ENCODE measurements around the gene RXFP4.

GRCh38 chr1:155934936-155935590, 6.4 kb upstream of the RXFP4 start:
- TF ChIP-seq SP1 (CRISPR knock-in tag; conservative IDR thresholded peaks at IDR 0.05), result no peak
- TF ChIP-seq CTCF (IDR thresholded peaks at IDR 0.05), result no peak
- no peak for TF ChIP-seq SMAD4 (CRISPR knock-in tag; IDR thresholded peaks at IDR 0.05)
- no peak for TF ChIP-seq STAT6 (CRISPR knock-in tag; conservative IDR thresholded peaks at IDR 0.05; ENCODE audit: low read depth)
- TF ChIP-seq, protein P1, sequence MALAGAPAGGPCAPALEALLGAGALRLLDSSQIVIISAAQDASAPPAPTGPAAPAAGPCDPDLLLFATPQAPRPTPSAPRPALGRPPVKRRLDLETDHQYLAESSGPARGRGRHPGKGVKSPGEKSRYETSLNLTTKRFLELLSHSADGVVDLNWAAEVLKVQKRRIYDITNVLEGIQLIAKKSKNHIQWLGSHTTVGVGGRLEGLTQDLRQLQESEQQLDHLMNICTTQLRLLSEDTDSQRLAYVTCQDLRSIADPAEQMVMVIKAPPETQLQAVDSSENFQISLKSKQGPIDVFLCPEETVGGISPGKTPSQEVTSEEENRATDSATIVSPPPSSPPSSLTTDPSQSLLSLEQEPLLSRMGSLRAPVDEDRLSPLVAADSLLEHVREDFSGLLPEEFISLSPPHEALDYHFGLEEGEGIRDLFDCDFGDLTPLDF (CRISPR knock-in tag; IDR thresholded peaks at IDR 0.05), result no peak
- TF ChIP-seq GTF2I (CRISPR knock-in tag; conservative IDR thresholded peaks at IDR 0.05), result no peak
- no peak for TF ChIP-seq MAX (CRISPR knock-in tag; IDR thresholded peaks at IDR 0.05)
- no peak for TF ChIP-seq SMAD3 (CRISPR knock-in tag; IDR thresholded peaks at IDR 0.05; ENCODE audit: borderline replicate concordance)
- TF ChIP-seq, protein P2, sequence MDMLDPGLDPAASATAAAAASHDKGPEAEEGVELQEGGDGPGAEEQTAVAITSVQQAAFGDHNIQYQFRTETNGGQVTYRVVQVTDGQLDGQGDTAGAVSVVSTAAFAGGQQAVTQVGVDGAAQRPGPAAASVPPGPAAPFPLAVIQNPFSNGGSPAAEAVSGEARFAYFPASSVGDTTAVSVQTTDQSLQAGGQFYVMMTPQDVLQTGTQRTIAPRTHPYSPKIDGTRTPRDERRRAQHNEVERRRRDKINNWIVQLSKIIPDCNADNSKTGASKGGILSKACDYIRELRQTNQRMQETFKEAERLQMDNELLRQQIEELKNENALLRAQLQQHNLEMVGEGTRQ (CRISPR knock-in tag; IDR thresholded peaks at IDR 0.05), result no peak
- no peak for TF ChIP-seq ZNF423 (CRISPR knock-in tag; IDR thresholded peaks at IDR 0.05)
- TF ChIP-seq, protein P3, sequence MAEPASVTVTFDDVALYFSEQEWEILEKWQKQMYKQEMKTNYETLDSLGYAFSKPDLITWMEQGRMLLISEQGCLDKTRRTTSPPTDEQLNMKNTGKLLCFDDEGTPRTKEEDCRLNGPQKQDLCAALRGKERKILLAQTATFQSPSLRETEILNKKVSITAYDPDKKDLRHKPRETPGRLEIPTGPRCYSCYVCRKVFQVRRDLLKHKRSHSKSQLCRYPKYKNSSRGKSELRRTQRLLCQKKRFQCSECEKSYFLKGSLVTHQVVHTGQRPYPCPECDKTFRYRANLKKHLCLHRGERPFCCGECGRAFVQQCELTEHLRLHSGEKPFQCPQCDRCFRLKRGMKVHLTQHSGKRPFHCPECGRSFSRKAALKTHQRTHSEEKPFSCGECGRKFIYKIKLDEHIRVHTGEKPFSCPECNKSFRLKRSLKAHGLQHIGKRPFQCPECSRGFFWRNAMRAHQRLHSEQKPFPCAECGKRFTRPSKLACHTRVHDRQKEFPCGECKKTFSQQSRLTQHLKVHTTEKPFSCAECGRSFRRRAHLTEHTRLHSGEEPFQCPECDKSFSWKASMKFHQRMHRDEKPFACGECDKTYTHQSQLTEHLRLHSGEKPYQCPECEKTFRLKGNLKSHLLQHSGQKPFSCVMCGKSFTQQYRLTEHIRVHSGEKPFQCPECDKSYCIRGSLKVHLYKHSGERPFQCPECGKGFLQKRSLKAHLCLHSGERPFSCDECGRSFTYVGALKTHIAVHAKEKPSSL (CRISPR knock-in tag; conservative IDR thresholded peaks at IDR 0.05), result no peak

Measured in WTC11 (cell line).